Stimulated activated CD4-positive, alpha-beta T cell treated with anti-CD3 and anti-CD28 coated beads, Interleukin-15, amount 100 ng/mL, for 48 hours (primary cell): ENCODE data around the gene SEMA3G.

ENCODE experiments used
- DNase-seq, 2 donors: peaks; one replicate each; pipeline ENCODE4 v3.0.0-alpha.2; 2020; ENCODE audit warnings: low read depth in 2 of 2

The SEMA3G gene

GRCh38 chr3:52420388-52420787, 24.5 kb downstream of the SEMA3G start:
- no peak for DNase-seq

DNA sequence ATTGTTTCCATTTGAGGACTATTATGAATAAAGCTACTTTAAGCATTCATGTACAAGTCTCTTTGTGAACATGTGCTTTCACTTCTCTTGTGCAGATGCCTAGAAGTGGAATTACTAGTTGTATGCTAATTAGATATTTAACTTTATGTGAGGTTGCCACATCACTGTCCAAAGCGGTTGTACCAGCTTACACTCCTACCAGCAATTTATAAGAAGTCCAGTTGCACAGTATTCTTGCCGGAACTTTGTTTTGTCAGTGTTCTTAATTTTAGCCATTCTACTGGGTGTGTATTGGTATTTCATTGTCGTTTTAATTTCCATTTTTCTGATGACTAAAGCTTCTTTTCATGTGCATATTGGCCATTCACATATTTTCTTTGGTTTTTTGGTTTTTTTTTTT, 29.1 kb downstream of the SEMA3G start:
- no peak for DNase-seq

DNA sequence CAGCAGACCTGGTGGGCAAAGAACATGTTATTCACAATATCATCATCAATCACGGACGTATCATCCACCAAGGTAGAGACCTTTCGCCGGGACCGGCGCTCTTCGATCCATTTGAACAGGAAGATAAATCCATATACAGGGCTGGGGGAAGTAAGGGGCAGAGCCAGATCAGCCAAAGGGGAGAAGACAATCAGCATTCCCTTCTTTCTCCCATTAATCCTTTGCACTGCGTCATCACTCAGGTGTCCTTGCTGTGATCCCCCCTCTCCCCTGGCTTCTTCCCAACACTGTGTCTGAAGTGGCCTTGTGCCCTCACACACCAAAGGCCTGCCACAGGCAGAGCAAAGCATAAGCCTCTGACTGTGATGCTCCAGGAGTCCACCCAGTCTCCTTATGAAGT, 36.4 kb downstream of the SEMA3G start:
- no peak for DNase-seq

- no peak for DNase-seq
Measured at GRCh38 chr3:52407779-52408178, 37.1 kb downstream of the SEMA3G start.

GRCh38 chr3:52406791-52407510, 38.0 kb downstream of the SEMA3G start:
- DNase-seq, result no peak

GRCh38 chr3:52406231-52406661, 38.7 kb downstream of the SEMA3G start:
- DNase-seq, result no peak

- no peak for DNase-seq
Measured at GRCh38 chr3:52405601-52406110, 39.2 kb downstream of the SEMA3G start.

GRCh38 chr3:52405066-52405465, 39.8 kb downstream of the SEMA3G start:
- no peak for DNase-seq

DNA sequence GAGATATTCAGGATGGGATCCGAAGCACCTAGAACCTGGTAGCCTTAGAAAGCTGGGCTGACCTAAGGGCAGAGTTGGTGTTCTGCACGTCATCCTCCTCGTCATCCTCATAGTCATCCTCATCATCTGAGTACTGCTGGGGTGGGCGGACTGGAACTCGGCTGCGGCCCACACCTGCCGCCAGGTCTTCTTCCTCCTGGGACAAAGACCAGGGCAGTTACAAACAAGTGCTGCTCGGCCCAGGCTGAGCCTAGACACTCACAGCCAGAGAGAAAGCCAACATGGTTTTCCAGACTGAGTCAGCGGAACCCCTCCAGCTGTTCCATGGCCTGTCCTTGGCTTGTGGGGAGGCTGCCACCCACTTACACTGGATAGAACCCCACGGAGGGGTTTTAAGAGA, 40.5 kb downstream of the SEMA3G start:
- DNase-seq, result no peak

DNA sequence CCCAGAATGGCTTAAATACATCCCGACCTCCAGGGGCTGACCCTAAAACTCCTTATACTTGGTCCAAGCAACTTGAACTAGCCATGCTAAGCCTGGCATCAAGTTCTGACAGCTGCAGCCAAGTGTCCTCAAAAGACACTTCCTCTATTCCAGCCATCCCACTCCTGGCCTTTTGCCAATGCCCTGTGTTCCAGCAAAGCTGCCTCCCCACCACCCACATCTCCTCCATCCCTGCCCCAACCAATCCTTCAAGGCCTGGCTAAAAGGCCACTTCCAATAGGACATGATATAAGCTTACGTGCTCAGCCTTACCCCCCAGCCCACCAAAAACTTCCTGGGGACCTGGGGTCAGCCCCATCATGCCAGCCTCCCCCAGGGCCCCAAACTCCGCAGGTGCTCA, 40.9 kb downstream of the SEMA3G start:
- no peak for DNase-seq

GRCh38 chr3:52403271-52403841, 41.5 kb downstream of the SEMA3G start:
- no peak for DNase-seq

DNA sequence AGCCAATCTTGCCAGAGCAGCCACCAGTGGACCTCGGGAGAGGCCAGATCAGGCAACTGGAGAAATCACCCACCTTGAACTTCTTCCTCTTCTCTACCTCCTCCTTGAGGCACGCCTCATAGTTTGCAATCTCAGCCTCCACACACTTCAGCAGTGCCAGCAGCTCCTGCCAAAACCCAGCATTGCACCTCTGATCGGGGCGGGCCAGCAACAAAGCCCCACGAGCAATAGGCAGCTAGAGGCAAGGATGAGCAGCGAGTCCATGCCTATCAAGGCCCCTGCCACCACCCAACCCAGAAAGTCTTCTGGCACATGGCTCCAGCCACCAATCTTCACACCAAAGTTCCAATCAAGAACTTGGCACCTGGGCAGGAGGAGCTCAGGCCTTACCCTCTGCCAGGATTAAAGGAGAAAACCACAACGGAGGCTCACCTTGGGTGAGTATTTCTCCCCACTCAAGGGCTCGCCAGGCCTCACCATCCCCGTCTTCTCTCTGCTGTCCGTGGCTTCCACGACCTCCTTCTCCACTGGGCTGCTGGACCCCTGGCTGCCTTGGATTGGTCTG, 42.1 kb downstream of the SEMA3G start:
- no peak for DNase-seq

GRCh38 chr3:52402101-52402521, 42.8 kb downstream of the SEMA3G start:
- no peak for DNase-seq

DNA sequence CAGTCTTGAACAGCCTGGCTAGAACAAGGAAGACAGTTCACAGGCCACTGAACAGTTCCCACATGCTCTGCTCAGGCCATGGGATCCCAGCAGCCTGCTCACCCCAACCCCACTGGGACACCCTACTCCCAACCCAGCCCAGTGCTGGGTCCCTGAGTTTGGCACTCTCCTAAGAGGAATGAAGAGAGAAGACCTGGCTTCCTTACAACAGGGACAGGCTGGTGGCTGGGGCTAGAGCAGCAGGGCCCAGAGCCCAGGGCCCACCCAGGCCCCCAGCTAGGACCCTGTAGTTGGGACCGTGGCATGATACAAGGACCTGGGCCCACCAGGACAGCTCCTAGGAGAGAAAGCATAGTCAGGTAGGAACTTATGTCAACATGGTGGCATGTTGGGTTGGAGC, 43.4 kb downstream of the SEMA3G start:
- DNase-seq, result no peak

GRCh38 chr3:52401021-52401420, 43.9 kb downstream of the SEMA3G start:
- DNase-seq, result no peak

- no peak for DNase-seq
Measured at GRCh38 chr3:52400275-52400793, 44.6 kb downstream of the SEMA3G start.

- DNase-seq, result no peak
Measured at GRCh38 chr3:52399593-52399992, 45.3 kb downstream of the SEMA3G start.

DNA sequence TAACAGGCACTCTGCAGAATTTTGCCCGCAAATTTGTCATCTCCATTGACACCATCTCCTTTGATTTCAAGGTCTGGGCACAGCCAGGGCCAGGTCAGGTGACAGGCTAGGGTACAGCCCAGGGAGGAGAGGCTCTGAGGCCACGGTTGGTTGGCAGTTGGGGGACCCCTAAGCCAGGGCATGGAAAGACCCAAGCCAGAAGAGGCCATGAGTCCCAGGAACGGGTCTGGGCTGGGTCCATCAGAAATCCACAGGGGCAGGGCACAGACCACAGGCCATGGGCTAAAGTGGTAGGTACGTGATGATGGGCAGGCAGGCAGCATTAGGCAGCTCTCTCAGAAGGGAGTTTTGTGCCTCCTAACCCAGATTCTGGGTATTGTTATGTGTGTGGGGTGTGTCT, 45.8 kb downstream of the SEMA3G start:
- no peak for DNase-seq

GRCh38 chr3:52398670-52399081, 46.2 kb downstream of the SEMA3G start:
- no peak for DNase-seq

GRCh38 chr3:52397676-52398399, 47.1 kb downstream of the SEMA3G start:
- DNase-seq, result no peak

DNA sequence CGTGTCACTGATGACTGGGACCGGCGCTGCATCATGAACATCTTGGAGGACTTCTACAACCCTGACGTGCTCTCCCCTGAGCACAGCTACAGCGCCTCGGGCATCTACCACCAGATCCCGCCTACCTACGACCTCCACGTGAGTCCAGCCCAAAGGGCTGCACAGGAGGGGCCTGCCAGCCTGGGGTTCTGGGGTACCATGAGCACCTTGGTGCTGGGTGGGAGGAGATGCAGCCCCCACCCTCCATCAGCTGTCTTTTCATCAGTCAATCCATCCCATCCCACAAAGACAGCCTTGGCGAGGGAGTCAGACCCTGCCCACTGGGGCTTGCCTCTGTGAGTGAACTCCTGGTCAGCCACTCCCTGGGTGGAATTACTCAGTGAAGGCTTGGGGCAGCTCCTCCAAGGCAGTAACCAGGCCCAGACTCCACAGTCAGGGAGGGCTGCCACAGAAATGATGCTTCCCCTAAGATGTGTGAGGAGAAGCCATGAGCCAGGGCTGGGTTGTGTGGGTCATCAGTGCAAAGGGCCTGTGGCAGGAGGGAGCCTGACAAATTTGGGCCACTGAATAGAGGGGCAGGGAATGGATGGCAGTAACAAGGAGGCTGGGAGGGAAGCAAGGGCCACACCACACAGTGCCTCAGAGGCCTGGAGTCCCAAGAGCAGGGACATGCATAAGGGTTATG, 47.9 kb downstream of the SEMA3G start:
- DNase-seq, result no peak
